ENCODE data around the gene CYP8B1. TPM values are rescaled to one million over a fixed set of nuclear protein-coding genes. Genes with fewer than 3 reads are reported as not detected.
A peak's percentile ranks its signal among the peaks of the same experiment; 100 is the strongest.

Gene CYP8B1
- total RNA-seq, 1 experiment from 2014 or later: not detected

- POLR2A ChIA-PET: interaction anchor here (1.3 kb wide), 1 partner anchor 41 kb away, joined by 5 read pairs; the partner anchor contains the start of gene HIGD1A
- Mint-ChIP-seq H3K36me3 (ENCODE audit: insufficient read depth, unreplicated experiment) (no peaks in the 10 kb centered on the region), H3K9me3 (ENCODE audit: unreplicated experiment) (no peaks in the 10 kb centered on the region), H3K4me1 (ENCODE audit: insufficient read depth, unreplicated experiment) (no peaks in the 10 kb centered on the region), H3K4me3 (ENCODE audit: unreplicated experiment) (no peak overlapping the region), H3K27ac (ENCODE audit: low read depth, unreplicated experiment) (no peak overlapping the region), H3K27me3 (ENCODE audit: insufficient read depth, unreplicated experiment) (no peaks in the 10 kb centered on the region)
- CTCF ChIA-PET: interaction anchor here (0.7 kb wide), 1 partner anchor 309 kb away, joined by 3 read pairs; no protein-coding TSS in a partner anchor
- no TSS peak for BruUV-seq (replicated peaks)
- no peak for TF ChIP-seq CTCF (IDR thresholded peaks at IDR 0.05; ENCODE audit: unreplicated experiment)
- no peak for DNase-seq (ENCODE audit: unreplicated experiment)
- intact Hi-C loops (cut with micrococcal nuclease): no loop called here
These were observed 31.3 kb downstream of the CYP8B1 start for GRCh38 chr3:42844412-42844713.

- no peaks in the 10 kb centered on the region for H3K27me3 Mint-ChIP-seq (ENCODE audit: insufficient read depth, unreplicated experiment)
- DNase-seq (ENCODE audit: unreplicated experiment): no peak
- intact Hi-C loops (cut with micrococcal nuclease): no loop called here
- no peak for TF ChIP-seq CTCF (IDR thresholded peaks at IDR 0.05; ENCODE audit: unreplicated experiment)
- ChIA-PET CTCF (interaction anchor here (0.7 kb wide), 1 partner anchor 310 kb away, joined by 3 read pairs; no protein-coding TSS in a partner anchor), POLR2A (interaction anchor here (0.6 to 1.3 kb wide), 2 partner anchors 40 to 63 kb away, joined by 5 read pairs; partner anchors contain the start of gene HIGD1A)
- H3K4me1 Mint-ChIP-seq (ENCODE audit: insufficient read depth, unreplicated experiment): no peaks in the 10 kb centered on the region
- no peak overlapping the region for H3K4me3 Mint-ChIP-seq (ENCODE audit: unreplicated experiment)
- no peak overlapping the region for H3K27ac Mint-ChIP-seq (ENCODE audit: low read depth, unreplicated experiment)
- no TSS peak for BruUV-seq (replicated peaks)
- no peaks in the 10 kb centered on the region for H3K9me3 Mint-ChIP-seq (ENCODE audit: unreplicated experiment)
- H3K36me3 Mint-ChIP-seq (ENCODE audit: insufficient read depth, unreplicated experiment): no peaks in the 10 kb centered on the region
These were observed 31.8 kb downstream of the CYP8B1 start for GRCh38 chr3:42843713-42844411.

GRCh38 chr3:42841332-42841731 lies 34.3 kb downstream of the CYP8B1 start:
- H3K9me3 Mint-ChIP-seq (ENCODE audit: unreplicated experiment): no peaks in the 10 kb centered on the region
- DNase-seq (ENCODE audit: unreplicated experiment): no peak
- no peak overlapping the region for H3K4me3 Mint-ChIP-seq (ENCODE audit: unreplicated experiment)
- intact Hi-C loops (cut with micrococcal nuclease): no loop called here
- H3K4me1 Mint-ChIP-seq (ENCODE audit: insufficient read depth, unreplicated experiment): no peaks in the 10 kb centered on the region
- no peaks in the 10 kb centered on the region for H3K27me3 Mint-ChIP-seq (ENCODE audit: insufficient read depth, unreplicated experiment)
- ChIA-PET CTCF (interaction anchor here (0.7 to 1.2 kb wide), 2 partner anchors 9 to 60 kb away, joined by 3 to 4 read pairs; no protein-coding TSS in a partner anchor), POLR2A (no interaction called here)
- H3K27ac Mint-ChIP-seq (ENCODE audit: low read depth, unreplicated experiment): no peak overlapping the region
- BruUV-seq (replicated peaks): no TSS peak
- TF ChIP-seq CTCF (IDR thresholded peaks at IDR 0.05; ENCODE audit: unreplicated experiment): no peak
- no peaks in the 10 kb centered on the region for H3K36me3 Mint-ChIP-seq (ENCODE audit: insufficient read depth, unreplicated experiment)

- CTCF ChIA-PET: interaction anchor here (0.6 to 2.7 kb wide), 23 partner anchors 10 to 503 kb away, joined by 3 to 57 read pairs (median 5); partner anchors contain the start of gene CYP8B1
- H3K36me3 Mint-ChIP-seq (ENCODE audit: insufficient read depth, unreplicated experiment): no peaks in the 10 kb centered on the region
- no peaks in the 10 kb centered on the region for H3K4me1 Mint-ChIP-seq (ENCODE audit: insufficient read depth, unreplicated experiment)
- no peak overlapping the region for H3K4me3 Mint-ChIP-seq (ENCODE audit: unreplicated experiment)
- intact Hi-C loops (cut with micrococcal nuclease): loop anchor here (1.0 to 5.0 kb wide), 2 partner anchors 37 to 58 kb away; partner anchors contain the start of gene HIGD1A
- BruUV-seq (replicated peaks): no TSS peak
- peak; percentile 77 for TF ChIP-seq CTCF (IDR thresholded peaks at IDR 0.05; ENCODE audit: unreplicated experiment)
- POLR2A ChIA-PET: interaction anchor here (0.7 to 1.9 kb wide), 6 partner anchors 36 to 239 kb away, joined by 3 to 16 read pairs (median 6); partner anchors contain the start of gene NKTR
- no peak overlapping the region for H3K27ac Mint-ChIP-seq (ENCODE audit: low read depth, unreplicated experiment)
- DNase-seq (ENCODE audit: unreplicated experiment): peak; percentile 69
- H3K27me3 Mint-ChIP-seq (ENCODE audit: insufficient read depth, unreplicated experiment): no peaks in the 10 kb centered on the region
- H3K9me3 Mint-ChIP-seq (ENCODE audit: unreplicated experiment): no peaks in the 10 kb centered on the region
These were observed 36.1 kb downstream of the CYP8B1 start for GRCh38 chr3:42839616-42840015.

All from MCF 10A (cell line).